ENCODE measurements around the gene PIGS. TPM values are rescaled to one million over a fixed set of nuclear protein-coding genes. Genes with fewer than 3 reads are reported as not detected.
A peak's percentile ranks its signal among the peaks of the same experiment; 100 is the strongest.
"Not testable (repeated sequence)": the region's sequence is repeated elsewhere in the genome, so short reads cannot be mapped to it uniquely, and the experiment has no call there.

Gene PIGS
- total RNA-seq, 4 donors from 2014 or later = 47.0 to 188 (median 107) TPM

DNA sequence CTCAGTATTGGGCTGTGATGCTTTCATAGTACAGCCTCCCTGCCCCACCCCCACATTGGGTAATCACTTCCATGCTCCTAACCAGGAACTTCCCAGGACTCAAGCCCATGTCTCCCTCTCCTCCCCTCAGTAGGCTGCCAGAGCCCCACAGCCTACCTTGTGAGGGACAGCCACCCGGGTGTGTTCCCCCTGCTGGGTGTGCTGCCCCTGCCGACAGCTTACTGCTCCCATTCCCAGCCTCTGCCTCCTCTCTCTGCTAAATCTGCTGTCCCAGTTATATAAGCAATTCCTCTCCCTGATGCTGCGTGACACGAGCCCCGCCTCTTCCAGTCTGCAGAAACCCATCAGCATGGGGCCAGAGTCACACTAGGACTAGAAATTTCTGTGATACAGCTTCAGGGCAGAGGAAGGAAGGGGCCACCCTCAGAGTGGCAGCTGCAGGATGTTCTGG is 42.6 kb upstream of the PIGS start, which contains the start of gene RSKR:
RSKR (minus strand) TSS at position 255 of the 451 bp plus-strand sequence; CDS start at position 231, 24 bp downstream.
- Histone ChIP-seq H3K27me3 (no peaks in the 10 kb centered on the region), H3K4me1 (no peaks in the 10 kb centered on the region), H3K27ac (peak within 1 kb of the TSS in 2 of 4 donors; percentile 9 to 36), H3K4me3 (no peak within 1 kb of the TSS), H3K36me3 (peaks cover 0 to 52% (median 0%) of the 10 kb centered on the region in 3 donors), H3K9me3 (no peaks in the 10 kb centered on the region)
- TF ChIP-seq CTCF (IDR thresholded peaks at IDR 0.05) = no peak
- no peak for TF ChIP-seq POLR2A (IDR thresholded peaks at IDR 0.05)
- DNase-seq = no peak

DNA sequence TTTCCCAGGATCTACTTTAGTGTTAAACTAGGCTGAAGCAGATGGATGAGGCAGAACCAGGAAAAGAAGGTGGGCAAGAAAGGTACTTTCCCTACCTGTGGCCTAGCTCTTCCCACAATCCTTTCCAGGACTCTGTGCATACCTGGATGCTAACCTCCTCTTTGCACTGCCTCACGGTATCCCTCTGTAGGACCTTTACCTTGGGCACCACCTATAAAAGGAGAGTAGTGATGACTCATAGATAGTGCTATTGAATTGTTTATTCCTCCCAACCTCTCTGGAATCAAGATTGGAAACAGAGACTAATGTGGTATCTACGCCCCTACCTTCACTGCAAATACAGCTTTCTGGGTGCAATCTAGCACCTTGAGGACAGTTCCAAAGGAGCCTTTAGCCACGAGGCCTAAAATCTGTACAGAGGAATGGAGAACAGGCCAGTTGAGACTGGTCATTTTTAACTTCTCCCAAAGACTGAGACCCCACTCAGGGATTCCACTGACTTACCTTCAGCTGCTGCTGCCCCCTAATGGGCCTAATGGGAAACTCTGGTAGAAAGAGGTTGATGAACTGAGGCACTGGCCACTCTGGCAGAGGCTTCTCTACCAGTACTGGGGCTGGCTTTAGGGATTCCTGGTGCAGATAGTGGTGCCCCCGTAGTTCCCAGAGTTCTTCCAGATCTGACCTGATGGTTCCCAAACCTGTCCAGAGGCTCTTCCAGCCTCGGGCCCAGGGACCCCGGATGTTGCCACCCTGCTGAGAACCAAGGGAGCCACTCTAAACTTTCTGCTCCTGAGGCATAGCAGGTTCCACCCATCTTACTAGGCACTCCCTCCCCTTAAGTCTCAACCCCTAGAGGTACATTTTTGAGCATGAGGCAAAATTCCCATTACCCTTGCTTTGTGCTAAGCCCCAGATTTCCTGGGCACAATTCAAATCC is 41.9 kb upstream of the PIGS start:
- Histone ChIP-seq H3K4me1 (no peaks in the 10 kb centered on the region), H3K27ac (peak overlapping the region in 2 of 4 donors; percentile 9 to 36), H3K4me3 (no peak overlapping the region), H3K36me3 (peaks cover 0 to 44% (median 0%) of the 10 kb centered on the region in 3 donors), H3K27me3 (no peaks in the 10 kb centered on the region), H3K9me3 (no peaks in the 10 kb centered on the region)
- TF ChIP-seq POLR2A (IDR thresholded peaks at IDR 0.05) = no peak
- TF ChIP-seq CTCF (IDR thresholded peaks at IDR 0.05) = peak; percentile 9 to 69 (median 62)
- DNase-seq = peak in 2 of 3 donors; percentile 40 to 70

DNA sequence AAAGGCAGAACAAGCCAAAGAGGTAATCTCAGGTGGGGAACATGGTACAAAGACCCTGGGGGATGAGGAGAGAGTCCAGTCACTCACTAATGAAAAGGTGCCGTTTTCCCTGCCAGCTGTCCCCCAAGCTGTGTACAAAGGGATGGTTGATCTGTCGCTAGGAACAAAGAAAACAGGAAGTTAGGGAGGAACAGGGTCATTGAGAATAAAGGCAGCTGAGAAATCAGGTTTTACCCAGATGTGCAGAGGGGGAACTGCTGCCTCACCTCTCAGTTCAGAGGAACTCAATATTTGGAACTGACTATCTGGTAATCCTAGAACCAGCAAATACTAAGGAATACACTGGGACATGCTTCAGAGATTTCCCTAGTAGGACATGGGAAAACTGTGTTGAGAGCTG is 41.2 kb upstream of the PIGS start:
- Histone ChIP-seq H3K27me3 (no peaks in the 10 kb centered on the region), H3K9me3 (no peaks in the 10 kb centered on the region), H3K4me1 (no peaks in the 10 kb centered on the region), H3K4me3 (no peak overlapping the region), H3K36me3 (peaks cover 0 to 37% (median 0%) of the 10 kb centered on the region in 3 donors), H3K27ac (peak overlapping the region in 1 of 4 donors; percentile 9)
- no peak for DNase-seq
- TF ChIP-seq POLR2A (IDR thresholded peaks at IDR 0.05) (no peak), CTCF (IDR thresholded peaks at IDR 0.05) (no peak)

DNA sequence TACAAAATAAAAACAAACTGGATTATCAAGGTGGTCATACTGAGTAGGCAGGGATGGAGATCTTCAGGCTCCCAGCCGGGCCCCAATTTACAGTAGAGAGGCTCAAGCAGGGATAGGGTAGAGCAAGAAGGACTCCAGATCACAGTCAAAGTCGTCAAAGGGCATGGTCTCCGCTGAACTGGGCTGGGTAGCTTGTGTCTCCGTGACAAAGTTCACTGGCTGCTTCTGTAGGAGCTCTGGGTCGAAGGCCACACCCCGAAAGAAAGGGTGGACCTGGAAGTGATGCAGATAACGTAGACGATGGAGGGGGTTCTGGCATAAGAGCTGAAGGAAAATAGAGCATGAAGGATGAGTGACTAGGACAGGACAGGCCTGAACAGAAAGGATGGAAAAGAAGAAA is 39.1 kb upstream of the PIGS start:
- H3K27ac ChIP-seq = peak overlapping the region in 2 of 4 donors; percentile 39 to 69
- DNase-seq = peak in 2 of 3 donors; percentile 61 to 72
- H3K36me3 ChIP-seq = peaks cover 0 to 16% (median 0%) of the 10 kb centered on the region in 3 donors
- TF ChIP-seq POLR2A (IDR thresholded peaks at IDR 0.05) (no peak), CTCF (IDR thresholded peaks at IDR 0.05) (no peak)
- H3K4me1 ChIP-seq = no peaks in the 10 kb centered on the region
- H3K4me3 ChIP-seq = no peak overlapping the region
- no peaks in the 10 kb centered on the region for H3K9me3 ChIP-seq
- H3K27me3 ChIP-seq = no peaks in the 10 kb centered on the region

- Histone ChIP-seq H3K4me1 (peaks cover 0 to 14% (median 0%) of the 10 kb centered on the region in 4 donors), H3K27ac (peak overlapping the region in 1 of 4 donors; percentile 21)
- not testable (repeated sequence) for DNase-seq, H3K27me3 ChIP-seq, H3K4me3 ChIP-seq, H3K9me3 ChIP-seq, H3K36me3 ChIP-seq
These were observed 32.7 kb upstream of the PIGS start for GRCh38 chr17:28604031-28604430.
